Hepatocyte (in vitro differentiated cells): Measurements from ENCODE around the gene NTHL1. TPM values are rescaled to one million over a fixed set of nuclear protein-coding genes. Genes with fewer than 3 reads are reported as not detected.

Experiments
- DNase-seq: peaks from one replicate; pipeline ENCODE4 v3.0.0-alpha.2; 2016; ENCODE audit warnings: low spot score
- H2AFZ ChIP-seq: fragments of 200-600 bp; sonication (generic); 2 replicates; pipeline ENCODE4 v1.6.0; 2016; ENCODE audit warnings: antibody characterized with exemption, mild to moderate bottlenecking
- H3K27ac ChIP-seq: fragments of 200-600 bp; sonication (generic); 2 replicates; pipeline ENCODE4 v1.5.1; 2016; ENCODE audit warnings: mild to moderate bottlenecking
- H3K27me3 ChIP-seq: fragments of 200-600 bp; sonication (generic); 2 replicates; pipeline ENCODE4 v1.6.1; 2016
- H3K36me3 ChIP-seq: fragments of 200-600 bp; sonication (generic); replicated peaks from 2 replicates; pipeline ENCODE4 v1.5.1; 2016; ENCODE audit warnings: low read depth; ENCODE audit not compliant: insufficient read depth
- H3K4me1 ChIP-seq: fragments of 200-600 bp; sonication (generic); 2 replicates; pipeline ENCODE4 v1.5.1; 2016; ENCODE audit warnings: mild to moderate bottlenecking, moderate library complexity; ENCODE audit not compliant: insufficient read depth
- H3K4me2 ChIP-seq: fragments of 200-600 bp; sonication (generic); 2 replicates; pipeline ENCODE4 v1.6.0; 2016
- H3K4me3 ChIP-seq: fragments of 200-600 bp; sonication (generic); 2 replicates; pipeline ENCODE4 v1.5.1; 2016; ENCODE audit warnings: mild to moderate bottlenecking
- H3K79me2 ChIP-seq: fragments of 200-600 bp; sonication (generic); 2 replicates; pipeline ENCODE4 v1.6.0; 2017; ENCODE audit warnings: mild to moderate bottlenecking
- H3K9me2 ChIP-seq: fragments of 200-600 bp; sonication (generic); replicated peaks from 2 replicates; pipeline ENCODE4 v1.6.0; 2017; ENCODE audit warnings: mild to moderate bottlenecking; ENCODE audit not compliant: insufficient read depth
- H3K9me3 ChIP-seq: fragments of 200-600 bp; sonication (generic); 2 replicates; pipeline ENCODE4 v1.5.1; 2016; ENCODE audit warnings: low read depth, mild to moderate bottlenecking
- H4K20me1 ChIP-seq: fragments of 200-600 bp; sonication (generic); 2 replicates; pipeline ENCODE4 v1.6.0; 2016; ENCODE audit warnings: mild to moderate bottlenecking; ENCODE audit not compliant: insufficient read depth, poor library complexity, severe bottlenecking
- CTCF ChIP-seq: fragments of 200-600 bp; sonication (generic); IDR thresholded peaks from 2 replicates; pipeline ENCODE4 v1.5.1; 2016; ENCODE audit warnings: antibody characterized with exemption, mild to moderate bottlenecking; ENCODE audit not compliant: poor library complexity
- EZH2 ChIP-seq: fragments of 200-600 bp; sonication (generic); IDR thresholded peaks from 2 replicates; pipeline ENCODE4 v1.6.1; 2016; ENCODE audit warnings: antibody characterized with exemption, mild to moderate bottlenecking, borderline replicate concordance
- EZH2phosphoT487 ChIP-seq: fragments of 200-600 bp; sonication (generic); IDR thresholded peaks from one replicate; pipeline ENCODE4 v1.6.1; 2018; ENCODE audit warnings: antibody characterized with exemption, mild to moderate bottlenecking, low read depth, moderate library complexity; ENCODE audit not compliant: unreplicated experiment, severe bottlenecking
- WGBS: methylation state at CpG from one replicate; pipeline ENCODE4 v1.1.6; 2016; ENCODE audit warnings: low lambda C conversion rate; ENCODE audit errors: missing lambda C conversion rate; 5-methylcytosine and 5-hydroxymethylcytosine counted together
- polyA plus RNA-seq: library from polyadenylated mRNA; unstranded; fragments of >200 nt; fragmentation: Nextera tagmentation; extraction: Ambion mirVana; gene quantifications from 2 replicates; pipeline ENCODE4 v1.2.1, GENCODE V29; 2016
- total RNA-seq: library from RNA; depleted of rRNA; stranded (reverse); fragments of >200 nt; gene quantifications from 2 replicates; pipeline ENCODE4 v1.2.3, GENCODE V29; 2014

Gene NTHL1
- total and polyA plus RNA-seq, 2 experiments from 2014 or later: 19.6 to 28.5 TPM

- no peak for DNase-seq
- H3K9me2 ChIP-seq: no peaks in the 10 kb centered on the region
- H3K4me1 ChIP-seq: no peaks in the 10 kb centered on the region
- H3K4me3 ChIP-seq: no peak overlapping the region
- no peaks in the 10 kb centered on the region for H3K36me3 ChIP-seq
- H3K4me2 ChIP-seq: no peak overlapping the region
- H2AFZ ChIP-seq: no peak overlapping the region
- TF ChIP-seq EZH2: no peak
- TF ChIP-seq CTCF: no peak
- no peak for TF ChIP-seq EZH2phosphoT487
- H3K27ac ChIP-seq: no peak overlapping the region
- H3K9me3 ChIP-seq: no peaks in the 10 kb centered on the region
- H3K27me3 ChIP-seq: no peaks in the 10 kb centered on the region
- no peaks in the 10 kb centered on the region for H4K20me1 ChIP-seq
- no peaks in the 10 kb centered on the region for H3K79me2 ChIP-seq
- 99% methylated on average over 17 of the region's 18 CpGs for WGBS
These were observed 13.4 kb upstream of the NTHL1 start for GRCh38 chr16:2061023-2061422.

- 94% methylated on average over 16 of the region's 17 CpGs for WGBS
- H3K36me3 ChIP-seq: no peaks in the 10 kb centered on the region
- DNase-seq: no peak
These were observed 12.7 kb upstream of the NTHL1 start for GRCh38 chr16:2060346-2060745.

GRCh38 chr16:2058872-2059271 lies 11.2 kb upstream of the NTHL1 start:
- 92% methylated on average over 10 of the region's 10 CpGs for WGBS
- TF ChIP-seq EZH2: no peak
- no peak for TF ChIP-seq EZH2phosphoT487
- TF ChIP-seq CTCF: no peak
- H3K79me2 ChIP-seq: no peaks in the 10 kb centered on the region
- H4K20me1 ChIP-seq: no peaks in the 10 kb centered on the region
- no peak for DNase-seq
- no peaks in the 10 kb centered on the region for H3K9me2 ChIP-seq
- no peak overlapping the region for H3K4me2 ChIP-seq
- H2AFZ ChIP-seq: no peak overlapping the region
- H3K4me1 ChIP-seq: no peaks in the 10 kb centered on the region
- no peak overlapping the region for H3K27ac ChIP-seq
- H3K36me3 ChIP-seq: no peaks in the 10 kb centered on the region
- no peak overlapping the region for H3K4me3 ChIP-seq
- H3K27me3 ChIP-seq: no peaks in the 10 kb centered on the region
- no peaks in the 10 kb centered on the region for H3K9me3 ChIP-seq

More at GRCh38 chr16:2060346-2060745, 12.7 kb upstream of the NTHL1 start:
- Histone ChIP-seq H3K9me3 (no peaks in the 10 kb centered on the region), H2AFZ (no peak overlapping the region), H3K4me2 (no peak overlapping the region), H3K4me1 (no peaks in the 10 kb centered on the region), H3K27me3 (no peaks in the 10 kb centered on the region), H3K4me3 (no peak overlapping the region), H3K9me2 (no peaks in the 10 kb centered on the region), H3K79me2 (no peaks in the 10 kb centered on the region), H4K20me1 (no peaks in the 10 kb centered on the region), H3K27ac (no peak overlapping the region)
- no peak for TF ChIP-seq EZH2phosphoT487
- no peak for TF ChIP-seq EZH2
- TF ChIP-seq CTCF: no peak

GRCh38 chr16:2058420-2058819 lies 10.8 kb upstream of the NTHL1 start:
- no peak overlapping the region for H3K4me3 ChIP-seq
- no peak overlapping the region for H3K27ac ChIP-seq
- H4K20me1 ChIP-seq: no peaks in the 10 kb centered on the region
- H3K36me3 ChIP-seq: no peaks in the 10 kb centered on the region
- H3K9me3 ChIP-seq: no peaks in the 10 kb centered on the region
- DNase-seq: no peak
- no peak for TF ChIP-seq EZH2
- TF ChIP-seq EZH2phosphoT487: no peak
- no peak for TF ChIP-seq CTCF
- H2AFZ ChIP-seq: no peak overlapping the region
- no peaks in the 10 kb centered on the region for H3K9me2 ChIP-seq
- 89% methylated on average over 13 of the region's 13 CpGs for WGBS
- no peaks in the 10 kb centered on the region for H3K27me3 ChIP-seq
- no peaks in the 10 kb centered on the region for H3K4me1 ChIP-seq
- no peak overlapping the region for H3K4me2 ChIP-seq
- no peaks in the 10 kb centered on the region for H3K79me2 ChIP-seq
